ENCODE measurements around the gene KLHL11.
"Not testable (repeated sequence)": the region's sequence is repeated elsewhere in the genome, so short reads cannot be mapped to it uniquely, and the experiment has no call there.

KLHL11 gene

DNA sequence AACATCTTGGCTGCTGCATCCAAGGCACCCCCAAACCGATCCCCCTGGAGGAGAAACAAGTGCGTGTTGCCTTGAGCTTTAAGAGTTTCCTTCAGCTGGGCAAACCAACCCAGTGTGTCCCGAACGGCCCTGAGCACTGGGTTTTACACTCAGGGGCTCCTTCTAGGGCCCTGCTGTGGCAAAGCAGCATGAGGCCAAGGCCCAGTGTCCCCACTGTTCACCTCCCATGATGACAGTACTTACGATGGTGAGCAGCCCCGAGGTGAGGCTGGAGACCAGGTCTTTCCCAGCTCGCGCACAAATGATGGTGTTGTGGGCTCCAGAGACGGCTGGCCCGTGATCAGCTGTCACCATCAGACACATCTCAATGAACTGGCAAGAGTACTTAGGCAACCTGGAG is 6.6 kb upstream of the KLHL11 start:
- H3K9me3 ChIP-seq (ENCODE audit: low read length), result no peaks in the 10 kb centered on the region
- no peak overlapping the region for H3K4me3 ChIP-seq (ENCODE audit: low read length)
- peaks cover 71% of the 10 kb centered on the region for H3K36me3 ChIP-seq (ENCODE audit: insufficient read depth, low read length)
- H3K4me1 ChIP-seq (ENCODE audit: insufficient read depth, low read length), result no peaks in the 10 kb centered on the region
- H3K27me3 ChIP-seq (ENCODE audit: insufficient read depth, low read length), result no peaks in the 10 kb centered on the region
- no peak overlapping the region for H2AFZ ChIP-seq (ENCODE audit: low read depth, low read length)

DNA sequence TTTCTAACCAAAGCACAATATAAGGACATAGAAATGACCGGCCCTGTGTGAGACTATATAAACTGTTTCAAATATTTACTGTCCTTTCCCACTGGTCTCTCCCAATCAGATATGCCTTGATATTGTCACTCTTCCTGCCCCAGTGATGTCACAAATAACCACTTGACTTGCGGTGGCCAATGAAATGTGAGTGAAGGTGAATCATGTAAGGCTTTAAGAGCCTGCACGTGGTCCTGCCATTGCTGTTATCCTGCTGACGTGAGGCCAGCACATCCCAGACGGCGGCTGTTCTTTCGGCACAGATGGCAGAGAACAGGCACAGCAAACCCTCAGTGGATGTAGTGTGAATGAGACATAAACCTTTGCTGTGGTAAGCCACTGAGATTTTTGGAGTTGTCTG is 5.4 kb upstream of the KLHL11 start:
- Histone ChIP-seq H3K36me3 (ENCODE audit: insufficient read depth, low read length) (peaks cover 71% of the 10 kb centered on the region), H2AFZ (ENCODE audit: low read depth, low read length) (no peak overlapping the region), H3K4me3 (ENCODE audit: low read length) (no peak overlapping the region), H3K27me3 (ENCODE audit: insufficient read depth, low read length) (no peaks in the 10 kb centered on the region), H3K9me3 (ENCODE audit: low read length) (no peaks in the 10 kb centered on the region), H3K4me1 (ENCODE audit: insufficient read depth, low read length) (peaks cover under 1% of the 10 kb centered on the region)

DNA sequence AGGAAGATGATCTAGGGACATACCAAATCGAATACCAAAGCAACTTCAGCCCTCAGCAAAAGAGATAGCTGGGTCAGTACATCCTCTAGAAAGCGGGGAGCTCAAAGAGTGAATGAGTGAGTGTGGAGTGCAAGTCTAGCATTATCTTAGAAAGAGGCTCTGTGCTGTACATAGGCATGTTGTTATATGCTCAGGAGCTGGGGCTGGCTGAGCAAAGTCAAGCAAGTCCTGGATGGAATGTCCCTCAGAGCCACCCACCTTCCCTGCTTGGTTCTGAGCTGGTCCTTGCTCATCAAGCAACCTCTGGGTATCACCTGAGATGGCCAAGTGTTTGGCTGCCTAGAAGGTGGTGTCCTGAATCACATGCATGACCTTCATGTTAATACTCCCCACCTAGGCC is 4.9 kb upstream of the KLHL11 start:
- no peaks in the 10 kb centered on the region for H3K27me3 ChIP-seq (ENCODE audit: insufficient read depth, low read length)
- no peak overlapping the region for H3K4me3 ChIP-seq (ENCODE audit: low read length)
- H3K36me3 ChIP-seq (ENCODE audit: insufficient read depth, low read length), result peaks cover 70% of the 10 kb centered on the region
- H3K9me3 ChIP-seq (ENCODE audit: low read length), result no peaks in the 10 kb centered on the region
- no peak overlapping the region for H2AFZ ChIP-seq (ENCODE audit: low read depth, low read length)
- H3K4me1 ChIP-seq (ENCODE audit: insufficient read depth, low read length), result peaks cover 2% of the 10 kb centered on the region

DNA sequence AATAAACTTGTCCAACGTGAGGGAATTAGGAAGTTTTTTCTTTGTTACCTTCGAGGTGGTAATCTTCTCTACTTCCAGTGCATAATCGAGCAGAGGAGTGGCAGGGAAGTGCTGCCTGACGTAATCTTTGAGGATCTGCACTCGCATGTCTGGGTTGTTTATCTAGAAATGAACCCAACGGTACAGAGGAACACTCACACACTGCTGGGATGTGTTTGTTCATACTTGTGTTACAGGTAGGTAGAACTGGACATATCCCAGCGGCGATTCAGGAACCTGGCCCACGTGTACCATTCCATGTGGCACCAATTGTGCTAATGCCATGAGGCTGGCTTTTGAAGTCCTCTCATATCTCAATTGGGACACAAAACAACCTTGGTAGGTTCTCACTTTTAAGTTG is 4.2 kb upstream of the KLHL11 start:
- peaks cover 64% of the 10 kb centered on the region for H3K36me3 ChIP-seq (ENCODE audit: insufficient read depth, low read length)
- H3K4me1 ChIP-seq (ENCODE audit: insufficient read depth, low read length), result peaks cover 2% of the 10 kb centered on the region
- H3K27me3 ChIP-seq (ENCODE audit: insufficient read depth, low read length), result no peaks in the 10 kb centered on the region
- no peak overlapping the region for H3K4me3 ChIP-seq (ENCODE audit: low read length)
- no peak overlapping the region for H2AFZ ChIP-seq (ENCODE audit: low read depth, low read length)
- no peaks in the 10 kb centered on the region for H3K9me3 ChIP-seq (ENCODE audit: low read length)

DNA sequence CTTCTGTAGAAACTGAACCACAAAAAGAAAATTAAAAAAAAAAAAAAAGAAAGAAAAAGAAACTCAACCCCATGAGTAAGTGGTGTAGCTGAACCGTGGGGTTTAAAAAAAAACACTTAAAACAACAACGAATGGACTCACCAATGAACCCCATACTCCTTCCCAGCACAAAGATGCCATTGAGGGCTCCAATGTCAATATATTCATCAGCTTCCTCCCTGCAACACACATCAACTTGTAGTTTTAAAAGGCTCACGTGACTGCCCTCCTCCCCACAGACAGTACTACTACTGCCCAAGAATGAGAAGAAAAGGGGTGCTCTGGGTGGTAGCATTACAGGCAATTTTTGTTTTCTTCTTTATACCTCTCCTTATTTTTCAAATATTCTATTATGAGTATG is 3.3 kb upstream of the KLHL11 start:
- Histone ChIP-seq H3K4me3 (ENCODE audit: low read length) (no peak overlapping the region), H3K36me3 (ENCODE audit: insufficient read depth, low read length) (peaks cover 56% of the 10 kb centered on the region), H3K9me3 (ENCODE audit: low read length) (no peaks in the 10 kb centered on the region), H2AFZ (ENCODE audit: low read depth, low read length) (no peak overlapping the region), H3K4me1 (ENCODE audit: insufficient read depth, low read length) (peaks cover 9% of the 10 kb centered on the region), H3K27me3 (ENCODE audit: insufficient read depth, low read length) (no peaks in the 10 kb centered on the region)

DNA sequence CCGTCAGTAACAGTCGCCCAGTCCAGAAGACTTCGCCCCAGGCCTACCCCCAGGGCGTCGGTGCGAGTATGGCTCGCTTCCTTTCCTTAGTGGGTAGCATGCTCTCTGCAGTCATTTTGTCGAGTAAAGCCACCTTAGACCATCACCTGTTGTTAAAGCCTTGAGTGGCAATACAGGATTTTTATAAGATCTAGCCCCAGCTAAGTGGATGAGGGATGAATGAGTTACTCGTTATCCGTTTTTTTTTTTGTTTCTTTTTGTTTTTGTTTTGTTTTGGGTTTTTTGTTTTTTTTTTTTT is 322 bp upstream of the KLHL11 start:
- Histone ChIP-seq H2AFZ (ENCODE audit: low read depth, low read length) (peak overlapping the region; percentile 73), H3K36me3 (ENCODE audit: insufficient read depth, low read length) (peaks cover 32% of the 10 kb centered on the region), H3K4me3 (ENCODE audit: low read length) (peak overlapping the region; percentile 82), H3K9me3 (ENCODE audit: low read length) (no peaks in the 10 kb centered on the region), H3K27me3 (ENCODE audit: insufficient read depth, low read length) (no peaks in the 10 kb centered on the region), H3K4me1 (ENCODE audit: insufficient read depth, low read length) (peaks cover 23% of the 10 kb centered on the region)

DNA sequence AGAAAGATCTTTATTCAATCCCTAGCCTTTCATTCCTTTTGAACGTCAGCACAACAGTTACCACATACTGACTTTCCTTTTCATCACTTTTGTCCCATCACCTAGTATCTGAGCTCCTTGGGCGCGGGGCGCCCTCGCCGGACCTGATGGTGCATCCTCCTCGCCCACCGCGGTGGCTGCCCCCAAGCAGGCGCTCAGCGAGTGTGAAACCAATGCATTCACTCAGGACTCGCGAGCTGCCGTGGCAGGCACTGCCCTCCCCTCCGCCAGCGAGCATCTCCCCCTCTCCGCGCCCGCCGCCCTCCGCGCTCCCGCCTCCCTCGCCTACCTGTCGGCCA is 756 bp downstream of the KLHL11 start:
- Histone ChIP-seq H3K4me1 (ENCODE audit: insufficient read depth, low read length) (peaks cover 26% of the 10 kb centered on the region), H3K9me3 (ENCODE audit: low read length) (no peaks in the 10 kb centered on the region), H3K27me3 (ENCODE audit: insufficient read depth, low read length) (no peaks in the 10 kb centered on the region), H3K36me3 (ENCODE audit: insufficient read depth, low read length) (peaks cover 21% of the 10 kb centered on the region), H2AFZ (ENCODE audit: low read depth, low read length) (peak overlapping the region; percentile 73), H3K4me3 (ENCODE audit: low read length) (peak overlapping the region; percentile 82)

DNA sequence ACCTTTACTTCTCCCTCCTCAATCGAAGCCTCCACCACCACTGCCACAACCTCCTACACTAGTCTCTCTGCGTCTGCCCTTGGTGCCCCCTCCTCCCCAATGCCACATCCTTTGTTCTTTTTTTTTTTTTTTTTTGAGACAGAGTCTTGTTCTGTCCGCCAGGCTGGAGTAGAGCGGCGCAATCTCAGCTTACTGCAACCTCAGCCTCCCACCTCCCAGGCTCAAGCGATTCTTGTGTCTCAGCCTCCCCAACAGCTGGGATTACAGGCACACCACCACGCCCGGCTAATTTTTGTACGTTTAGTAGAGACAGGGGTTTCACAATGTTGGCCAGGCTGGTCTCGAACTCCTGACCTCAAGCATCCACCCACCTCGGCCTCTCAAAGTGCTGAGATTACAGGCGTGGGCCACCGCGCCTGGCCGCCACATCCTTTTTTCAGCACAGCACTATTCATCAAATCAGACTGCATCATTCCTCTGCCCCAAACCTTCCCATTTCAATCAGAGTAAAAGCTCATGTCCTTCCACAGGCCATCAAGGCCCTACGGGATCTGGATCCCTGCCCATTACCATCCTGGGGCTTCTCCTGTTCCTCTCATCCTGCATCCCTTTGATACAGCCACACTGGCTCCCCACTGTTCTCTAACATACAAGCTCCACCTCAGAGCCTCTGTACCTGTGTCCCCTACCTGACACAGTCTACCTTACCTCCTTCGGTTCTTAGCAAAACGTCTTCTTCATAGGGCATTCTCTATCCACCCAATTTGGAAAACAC is 2.0 kb downstream of the KLHL11 start:
- H3K9me3 ChIP-seq (ENCODE audit: low read length), result no peaks in the 10 kb centered on the region
- H3K36me3 ChIP-seq (ENCODE audit: insufficient read depth, low read length), result peaks cover 11% of the 10 kb centered on the region
- peak overlapping the region; percentile 82 for H3K4me3 ChIP-seq (ENCODE audit: low read length)
- no peak overlapping the region for H2AFZ ChIP-seq (ENCODE audit: low read depth, low read length)
- peaks cover 26% of the 10 kb centered on the region for H3K4me1 ChIP-seq (ENCODE audit: insufficient read depth, low read length)
- H3K27me3 ChIP-seq (ENCODE audit: insufficient read depth, low read length), result no peaks in the 10 kb centered on the region

DNA sequence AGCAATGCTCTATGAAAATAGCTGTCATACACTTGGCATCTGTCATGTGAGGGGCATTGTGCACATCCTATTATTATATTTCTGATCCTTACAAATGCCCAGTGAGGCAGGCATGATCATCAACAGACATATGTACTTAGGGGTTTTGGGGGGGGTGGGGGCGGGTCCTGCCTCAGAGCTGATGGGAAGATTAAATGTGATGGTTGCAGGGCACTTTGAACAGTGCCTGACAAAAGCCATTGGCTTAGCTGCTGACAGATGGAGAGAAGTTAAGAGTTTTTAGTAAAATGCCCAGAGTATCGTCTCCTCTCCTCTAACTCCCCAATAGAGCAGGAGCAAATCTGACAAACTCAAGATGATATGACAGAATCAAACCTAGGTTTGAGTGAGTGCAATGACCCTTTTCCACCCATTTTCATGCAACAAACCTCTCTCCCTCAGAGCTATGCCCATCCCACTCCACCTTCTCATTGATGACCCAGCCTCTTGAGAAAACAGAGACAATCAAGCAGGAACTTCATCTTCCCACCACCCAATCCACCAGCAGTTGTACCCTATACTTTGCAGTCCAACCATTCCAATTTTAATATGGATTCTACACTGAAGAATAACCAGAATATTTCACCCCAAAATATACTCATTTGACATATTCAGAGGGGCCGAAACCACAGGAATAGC is 4.8 kb downstream of the KLHL11 start:
- Histone ChIP-seq H3K4me1 (ENCODE audit: insufficient read depth, low read length) (peaks cover 23% of the 10 kb centered on the region), H2AFZ (ENCODE audit: low read depth, low read length) (no peak overlapping the region), H3K4me3 (ENCODE audit: low read length) (no peak overlapping the region), H3K27me3 (ENCODE audit: insufficient read depth, low read length) (no peaks in the 10 kb centered on the region), H3K36me3 (ENCODE audit: insufficient read depth, low read length) (no peaks in the 10 kb centered on the region), H3K9me3 (ENCODE audit: low read length) (no peaks in the 10 kb centered on the region)

DNA sequence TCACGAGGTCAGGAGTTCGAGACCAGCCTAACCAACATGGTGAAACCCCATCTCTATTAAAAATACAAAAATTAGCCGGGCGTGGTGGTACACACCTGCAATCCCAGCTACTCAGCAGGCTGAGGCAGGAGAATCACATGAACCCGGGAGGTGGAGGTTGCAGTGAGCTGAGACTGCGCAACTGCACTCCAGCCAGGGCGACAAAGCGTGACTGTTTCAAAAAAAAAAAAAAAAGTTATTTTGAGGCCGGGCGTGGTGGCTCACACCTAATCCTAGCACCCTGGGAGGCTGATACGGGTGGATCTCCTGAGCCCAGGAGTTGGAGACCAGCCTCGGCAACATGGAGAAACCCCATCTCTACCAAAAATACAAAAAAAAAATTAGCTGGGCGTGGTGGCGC is 13.8 kb downstream of the KLHL11 start:
- not testable (repeated sequence) for H3K4me1 ChIP-seq (ENCODE audit: insufficient read depth, low read length); H2AFZ ChIP-seq (ENCODE audit: low read depth, low read length); H3K27me3 ChIP-seq (ENCODE audit: insufficient read depth, low read length); H3K9me3 ChIP-seq (ENCODE audit: low read length); H3K4me3 ChIP-seq (ENCODE audit: low read length)
- peaks cover 38% of the 10 kb centered on the region for H3K36me3 ChIP-seq (ENCODE audit: insufficient read depth, low read length)

DNA sequence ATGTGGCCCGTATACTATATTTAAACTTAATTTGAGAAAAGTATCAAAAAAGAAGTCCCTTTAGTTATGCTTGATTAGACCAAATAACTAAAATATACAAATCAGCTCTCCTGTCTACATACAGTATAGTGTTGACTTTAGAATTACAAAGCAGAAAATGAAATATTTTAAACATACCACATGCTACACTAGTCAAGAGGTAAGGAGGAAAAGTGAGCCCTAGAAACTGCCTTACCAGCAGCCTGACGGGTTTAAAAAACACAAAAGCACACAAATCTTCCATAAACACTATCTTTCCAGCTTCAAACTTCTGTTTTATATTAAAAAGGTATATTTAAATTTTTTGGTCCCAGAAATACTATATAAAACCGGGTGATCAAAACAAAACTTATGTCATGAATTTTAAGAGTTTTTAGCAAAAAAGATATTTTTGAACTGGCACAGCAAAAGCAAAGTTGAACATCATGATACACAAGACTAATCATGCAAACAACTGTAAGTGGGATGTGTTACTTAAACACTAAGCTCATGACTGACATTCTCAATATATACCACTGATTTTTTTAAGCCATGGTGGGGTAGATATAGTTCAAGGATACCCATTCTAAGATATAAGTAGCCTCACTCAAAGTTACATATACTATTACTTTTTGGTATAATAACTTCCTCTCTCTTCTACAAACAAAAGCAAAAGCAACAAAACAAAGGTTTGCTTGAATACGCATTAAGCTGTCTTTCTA is 15.8 kb downstream of the KLHL11 start:
- Histone ChIP-seq H3K9me3 (ENCODE audit: low read length) (no peaks in the 10 kb centered on the region), H3K4me3 (ENCODE audit: low read length) (no peak overlapping the region), H3K27me3 (ENCODE audit: insufficient read depth, low read length) (no peaks in the 10 kb centered on the region), H3K4me1 (ENCODE audit: insufficient read depth, low read length) (no peaks in the 10 kb centered on the region), H3K36me3 (ENCODE audit: insufficient read depth, low read length) (peaks cover 33% of the 10 kb centered on the region), H2AFZ (ENCODE audit: low read depth, low read length) (no peak overlapping the region)

DNA sequence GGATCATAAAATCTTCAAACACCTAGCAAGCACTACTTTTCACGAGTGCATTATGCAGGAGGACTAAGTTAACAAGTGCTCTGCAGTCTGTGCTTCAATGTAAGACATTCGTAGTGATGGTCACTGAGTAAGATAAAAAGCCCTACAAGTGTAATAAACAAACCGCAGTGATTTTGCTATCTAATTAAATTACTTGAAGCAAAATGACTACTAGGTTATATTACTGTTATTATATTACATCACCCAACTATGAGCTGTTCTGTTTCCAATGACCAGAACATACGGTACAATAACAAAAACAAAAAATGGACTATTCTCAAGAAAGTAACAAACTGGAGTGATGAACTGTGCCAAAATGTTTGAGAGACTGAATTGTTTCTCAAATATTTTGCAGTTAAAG is 16.4 kb downstream of the KLHL11 start:
- Histone ChIP-seq H3K27me3 (ENCODE audit: insufficient read depth, low read length) (no peaks in the 10 kb centered on the region), H2AFZ (ENCODE audit: low read depth, low read length) (no peak overlapping the region), H3K36me3 (ENCODE audit: insufficient read depth, low read length) (peaks cover 27% of the 10 kb centered on the region), H3K9me3 (ENCODE audit: low read length) (no peaks in the 10 kb centered on the region), H3K4me1 (ENCODE audit: insufficient read depth, low read length) (no peaks in the 10 kb centered on the region), H3K4me3 (ENCODE audit: low read length) (no peak overlapping the region)

DNA sequence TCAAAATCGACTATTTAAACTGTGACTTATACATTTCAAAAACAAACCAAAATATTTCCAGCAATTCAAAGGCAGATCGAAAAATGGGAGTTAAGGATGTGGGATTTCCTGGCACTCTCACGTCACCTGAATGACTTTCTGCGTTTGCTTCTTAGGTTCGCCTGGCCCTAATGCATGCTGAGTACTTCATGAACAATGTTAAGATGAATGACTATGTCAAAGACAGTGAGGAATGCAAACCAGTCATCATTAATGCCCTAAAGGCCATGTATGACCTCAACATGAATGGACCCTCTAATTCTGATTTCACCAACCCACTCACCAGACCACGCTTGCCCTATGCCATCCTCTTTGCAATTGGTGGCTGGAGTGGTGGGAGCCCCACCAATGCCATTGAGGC is 20.3 kb downstream of the KLHL11 start:
- no peaks in the 10 kb centered on the region for H3K4me1 ChIP-seq (ENCODE audit: insufficient read depth, low read length)
- H3K36me3 ChIP-seq (ENCODE audit: insufficient read depth, low read length), result peaks cover 2% of the 10 kb centered on the region
- no peaks in the 10 kb centered on the region for H3K27me3 ChIP-seq (ENCODE audit: insufficient read depth, low read length)
- no peak overlapping the region for H2AFZ ChIP-seq (ENCODE audit: low read depth, low read length)
- H3K4me3 ChIP-seq (ENCODE audit: low read length), result no peak overlapping the region
- no peaks in the 10 kb centered on the region for H3K9me3 ChIP-seq (ENCODE audit: low read length)

All from neuron (in vitro differentiated cells).